DOHH2 (cell line): Measurements from ENCODE around the gene CEACAM20.

Source experiments
- H3F3A ChIP-seq: fragments of 200-600 bp; sonication (generic), shearing (Covaris generic); 2 replicates; pipeline ENCODE4 v1.6.0; 2016; ENCODE audit warnings: antibody characterized with exemption, mild to moderate bottlenecking; ENCODE audit not compliant: control insufficient read depth, insufficient read depth
- H3K27ac ChIP-seq: fragments of 200-600 bp; sonication (generic); 2 replicates; pipeline ENCODE4 v1.5.1; 2014; ENCODE audit warnings: low read depth, mild to moderate bottlenecking, low read length, moderate library complexity
- H3K27me3 ChIP-seq: fragments of 200-600 bp; sonication (generic); 2 replicates; pipeline ENCODE4 v1.6.1; 2014; ENCODE audit warnings: mild to moderate bottlenecking, low read length, mixed read lengths; ENCODE audit not compliant: control insufficient read depth
- H3K36me3 ChIP-seq: fragments of 200-600 bp; sonication (generic); 2 replicates; pipeline ENCODE4 v1.6.1; 2014; ENCODE audit warnings: mild to moderate bottlenecking, low read length, moderate library complexity, mixed read lengths; ENCODE audit not compliant: control insufficient read depth
- H3K4me1 ChIP-seq: fragments of 200-600 bp; sonication (generic); 2 replicates; pipeline ENCODE4 v1.6.1; 2014; ENCODE audit warnings: mild to moderate bottlenecking, low read length, mixed read lengths; ENCODE audit not compliant: control insufficient read depth
- H3K4me2 ChIP-seq: fragments of 200-600 bp; sonication (generic); 2 replicates; pipeline ENCODE4 v1.6.0; 2014; ENCODE audit warnings: mild to moderate bottlenecking, low read length, moderate library complexity
- H3K4me3 ChIP-seq: fragments of 200-600 bp; sonication (generic); 2 replicates; pipeline ENCODE4 v1.5.1; 2014; ENCODE audit warnings: mild to moderate bottlenecking, low read length, mixed read lengths
- H3K79me2 ChIP-seq: fragments of 200-600 bp; sonication (generic); 2 replicates; pipeline ENCODE4 v1.6.1; 2014; ENCODE audit warnings: mild to moderate bottlenecking, low read length, mixed read lengths; ENCODE audit not compliant: control insufficient read depth
- H3K9me2 ChIP-seq: fragments of 200-600 bp; sonication (generic); replicated peaks from 2 replicates; pipeline ENCODE4 v1.6.1; 2014; ENCODE audit warnings: mild to moderate bottlenecking, low read length, mixed read lengths; ENCODE audit not compliant: control insufficient read depth
- H3K9me3 ChIP-seq: fragments of 200-600 bp; sonication (generic); 2 replicates; pipeline ENCODE4 v1.6.1; 2014; ENCODE audit warnings: antibody characterized with exemption, low read length, mixed read lengths; ENCODE audit not compliant: control insufficient read depth, insufficient read depth
- H4K20me1 ChIP-seq: fragments of 200-600 bp; sonication (generic); 2 replicates; pipeline ENCODE4 v1.6.0; 2014; ENCODE audit warnings: low read depth, mild to moderate bottlenecking, antibody characterized with exemption, low read length, moderate library complexity; ENCODE audit not compliant: control insufficient read depth, insufficient read depth
- CTCF ChIP-seq: fragments of 200-600 bp; sonication (generic); IDR thresholded peaks from one replicate; pipeline ENCODE4 v1.5.1; 2014; ENCODE audit warnings: antibody characterized with exemption, mild to moderate bottlenecking, low read depth, low read length; ENCODE audit not compliant: poor library complexity, severe bottlenecking
- EZH2phosphoT487 ChIP-seq: fragments of 200-600 bp; sonication (generic); IDR thresholded peaks from 2 replicates; pipeline ENCODE4 v1.6.1; 2017; ENCODE audit warnings: borderline replicate concordance, mild to moderate bottlenecking, antibody characterized with exemption, low read length, moderate library complexity, mixed read lengths

Gene CEACAM20

GRCh38 chr19:44573183-44573582 is 43.7 kb upstream of the CEACAM20 start:
- Histone ChIP-seq H3F3A (no peaks in the 10 kb centered on the region), H3K36me3 (no peaks in the 10 kb centered on the region), H3K4me2 (no peak overlapping the region), H3K9me2 (no peaks in the 10 kb centered on the region), H3K27me3 (no peaks in the 10 kb centered on the region), H3K27ac (no peak overlapping the region), H3K79me2 (no peaks in the 10 kb centered on the region), H3K9me3 (no peaks in the 10 kb centered on the region), H4K20me1 (no peaks in the 10 kb centered on the region), H3K4me1 (no peaks in the 10 kb centered on the region), H3K4me3 (no peak overlapping the region)
- TF ChIP-seq EZH2phosphoT487 (no peak), CTCF (no peak)

- Histone ChIP-seq H3K36me3 (no peaks in the 10 kb centered on the region), H3K9me3 (no peaks in the 10 kb centered on the region), H3K79me2 (no peaks in the 10 kb centered on the region), H4K20me1 (no peaks in the 10 kb centered on the region), H3K9me2 (no peaks in the 10 kb centered on the region), H3K4me2 (no peak overlapping the region), H3K27me3 (no peaks in the 10 kb centered on the region), H3K4me3 (no peak overlapping the region), H3F3A (no peaks in the 10 kb centered on the region), H3K4me1 (no peaks in the 10 kb centered on the region), H3K27ac (no peak overlapping the region)
- TF ChIP-seq EZH2phosphoT487 (no peak), CTCF (no peak)
These were observed 43.1 kb upstream of the CEACAM20 start for GRCh38 chr19:44572581-44572900.

- H3K4me2 ChIP-seq = no peak overlapping the region
- H3K27ac ChIP-seq = no peak overlapping the region
- H3K27me3 ChIP-seq = no peaks in the 10 kb centered on the region
- H3K9me3 ChIP-seq = no peaks in the 10 kb centered on the region
- no peaks in the 10 kb centered on the region for H3K79me2 ChIP-seq
- no peaks in the 10 kb centered on the region for H4K20me1 ChIP-seq
- no peaks in the 10 kb centered on the region for H3K4me1 ChIP-seq
- no peak for TF ChIP-seq CTCF
- no peak for TF ChIP-seq EZH2phosphoT487
- no peaks in the 10 kb centered on the region for H3K36me3 ChIP-seq
- H3K9me2 ChIP-seq = no peaks in the 10 kb centered on the region
- H3F3A ChIP-seq = no peaks in the 10 kb centered on the region
- no peak overlapping the region for H3K4me3 ChIP-seq
These were observed 42.5 kb upstream of the CEACAM20 start for GRCh38 chr19:44571830-44572580.
